Neutrophil (primary cell): ENCODE data around the gene MEFV.

Experiments
- H3K27ac ChIP-seq: fragments of 200-600 bp; sonication (generic); 2 replicates; pipeline ENCODE4 v1.5.1; 2016; ENCODE audit warnings: mild to moderate bottlenecking, moderate library complexity
- H3K27me3 ChIP-seq: fragments of 200-600 bp; sonication (generic); 2 replicates; pipeline ENCODE4 v1.6.0; 2016; ENCODE audit warnings: mild to moderate bottlenecking
- H3K36me3 ChIP-seq: fragments of 200-600 bp; sonication (generic); 2 replicates; pipeline ENCODE4 v1.5.1; 2017
- H3K4me1 ChIP-seq, 2 experiments: fragments of 200-600 bp in 1 of 2; sonication (generic) in 1 of 2; 1 replicate in 1 of 2; 2 replicates in 1 of 2; pipeline versions ENCODE4 v1.5.1 to v1.6.1; 2013 to 2016; ENCODE audit warnings: low read depth in 1 of 2, low read length in 1 of 2, mild to moderate bottlenecking in 1 of 2, moderate library complexity in 1 of 2; ENCODE audit not compliant: control insufficient read depth in 1 of 2, insufficient read depth in 1 of 2
- H3K4me3 ChIP-seq, 2 experiments: fragments of 200-600 bp in 1 of 2; sonication (generic) in 1 of 2; 1 replicate in 1 of 2; 2 replicates in 1 of 2; pipeline ENCODE4 v1.5.1; 2013 to 2016; ENCODE audit warnings: low read depth in 1 of 2, low read length in 1 of 2, mild to moderate bottlenecking in 1 of 2, moderate library complexity in 1 of 2
- H3K9me3 ChIP-seq: fragments of 200-600 bp; sonication (generic); 2 replicates; pipeline ENCODE4 v1.5.1; 2016
- CTCF ChIP-seq: fragments of 200-600 bp; sonication (generic); IDR thresholded peaks from 2 replicates; pipeline ENCODE4 v1.5.1; 2016; ENCODE audit warnings: antibody characterized with exemption

The MEFV gene

GRCh38 chr16:3295209-3295608 lies 38.8 kb upstream of the MEFV start:
- Histone ChIP-seq H3K4me3 (no peak overlapping the region), H3K4me1 (no peaks in the 10 kb centered on the region), H3K36me3 (peaks cover 5% of the 10 kb centered on the region), H3K27me3 (peaks cover 10% of the 10 kb centered on the region), H3K27ac (no peak overlapping the region), H3K9me3 (peaks cover 27% of the 10 kb centered on the region)
- no peak for TF ChIP-seq CTCF

GRCh38 chr16:3292604-3293003 lies 36.2 kb upstream of the MEFV start:
- TF ChIP-seq CTCF, result no peak
- no peaks in the 10 kb centered on the region for H3K4me1 ChIP-seq
- peaks cover 26% of the 10 kb centered on the region for H3K36me3 ChIP-seq
- peaks cover 36% of the 10 kb centered on the region for H3K9me3 ChIP-seq
- peaks cover 10% of the 10 kb centered on the region for H3K27me3 ChIP-seq
- no peak overlapping the region for H3K4me3 ChIP-seq
- H3K27ac ChIP-seq, result no peak overlapping the region

- Histone ChIP-seq H3K4me1 (peaks cover 1 to 2% of the 10 kb centered on the region in 2 experiments), H3K27ac (no peak overlapping the region), H3K9me3 (peaks cover 34% of the 10 kb centered on the region), H3K36me3 (peaks cover 36% of the 10 kb centered on the region), H3K4me3 (no peak overlapping the region), H3K27me3 (peaks cover 5% of the 10 kb centered on the region)
- no peak for TF ChIP-seq CTCF
Measured at GRCh38 chr16:3289998-3290673, 33.7 kb upstream of the MEFV start.

DNA sequence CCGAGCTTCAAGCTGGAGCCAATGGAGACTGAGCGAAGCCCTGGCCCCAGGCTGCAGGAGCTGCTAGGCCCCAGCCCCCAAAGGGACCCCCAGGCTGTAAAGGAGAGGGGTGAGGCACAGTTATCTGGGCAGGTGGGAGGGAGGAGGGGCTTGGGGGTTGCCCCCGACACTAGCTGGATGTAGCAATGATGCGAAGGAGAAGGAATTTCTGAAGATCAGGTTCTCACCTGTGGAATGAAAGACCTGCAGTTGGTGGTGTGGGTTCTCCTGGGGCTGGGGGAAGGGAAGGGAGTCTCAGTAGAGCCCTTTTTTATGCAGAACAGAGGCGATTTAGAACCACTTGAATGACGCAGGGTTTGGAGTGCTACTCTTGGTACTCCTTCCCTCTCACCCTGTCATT lies 28.7 kb upstream of the MEFV start:
- Histone ChIP-seq H3K4me1 (peaks cover 34 to 38% of the 10 kb centered on the region in 2 experiments), H3K27me3 (no peaks in the 10 kb centered on the region), H3K36me3 (peaks cover 30% of the 10 kb centered on the region), H3K27ac (no peak overlapping the region), H3K4me3 (no peak overlapping the region), H3K9me3 (peaks cover 14% of the 10 kb centered on the region)
- TF ChIP-seq CTCF, result no peak

- no peak for TF ChIP-seq CTCF
- Histone ChIP-seq H3K27me3 (peaks cover 11% of the 10 kb centered on the region), H3K27ac (peak overlapping the region; percentile 98), H3K36me3 (peaks cover 16% of the 10 kb centered on the region), H3K4me1 (peaks cover 34 to 38% of the 10 kb centered on the region in 2 experiments), H3K9me3 (peaks cover 2% of the 10 kb centered on the region), H3K4me3 (peak overlapping the region; percentile 79 to 99)
Measured at GRCh38 chr16:3283543-3284447, 27.4 kb upstream of the MEFV start.
